Tibial nerve (tissue), 4 donors: ENCODE data around the gene CATSPERZ. TPM values are rescaled to one million over a fixed set of nuclear protein-coding genes. Genes with fewer than 3 reads are reported as not detected.
A peak's percentile ranks its signal among the peaks of the same experiment; 100 is the strongest.
"Not testable (repeated sequence)": the region's sequence is repeated elsewhere in the genome, so short reads cannot be mapped to it uniquely, and the experiment has no call there.

Experiments
- DNase-seq, 2 donors: peaks; one replicate each; pipeline ENCODE4 v3.0.0-alpha.2; 2019; ENCODE audit warnings: low spot score in 2 of 2
- H3K27ac ChIP-seq, 4 donors: fragments of 200-600 bp; sonication (generic) in 3 of 4; one replicate each; pipeline ENCODE4 v1.5.1; 2017 to 2019; ENCODE audit warnings: mild to moderate bottlenecking in 1 of 4
- H3K27me3 ChIP-seq, 2 donors: fragments of 200-600 bp; sonication (generic) in 1 of 2; one replicate each; pipeline versions ENCODE4 v1.5.1 to v1.6.0; 2017 to 2019
- H3K36me3 ChIP-seq, 3 donors: fragments of 200-600 bp; sonication (generic); one replicate each; pipeline ENCODE4 v1.5.1; 2018 to 2019
- H3K4me1 ChIP-seq, 4 donors: fragments of 200-600 bp; sonication (generic) in 3 of 4; one replicate each; pipeline ENCODE4 v1.5.1; 2017 to 2019
- H3K4me3 ChIP-seq, 4 donors: fragments of 200-600 bp; sonication (generic) in 3 of 4; one replicate each; pipeline ENCODE4 v1.5.1; 2017 to 2019; ENCODE audit warnings: mild to moderate bottlenecking in 1 of 4, moderate library complexity in 1 of 4
- H3K9me3 ChIP-seq, 4 donors: fragments of 200-600 bp; sonication (generic) in 3 of 4; one replicate each; pipeline ENCODE4 v1.5.1; 2017 to 2019
- CTCF ChIP-seq, 5 experiments: fragments of 200-600 bp in 3 of 5; fragments of 450-650 bp in 2 of 5; sonication (generic) in 3 of 5; IDR thresholded peaks; one replicate each; pipeline ENCODE4 v1.5.1; 2016 to 2019; ENCODE audit warnings: antibody characterized with exemption in 5 of 5, mild to moderate bottlenecking in 3 of 5, moderate library complexity in 2 of 5
- EP300 ChIP-seq, 2 donors: sonication (generic); formaldehyde crosslinking; IDR thresholded peaks; one replicate each; pipeline ENCODE4 v1.6.1; 2017; ENCODE audit warnings: antibody characterized with exemption in 2 of 2, mild to moderate bottlenecking in 1 of 2
- POLR2A ChIP-seq, 2 donors: fragments of 450-650 bp; IDR thresholded peaks; one replicate each; pipeline ENCODE4 v1.6.1; 2017; ENCODE audit warnings: antibody characterized with exemption in 2 of 2, mild to moderate bottlenecking in 2 of 2, moderate library complexity in 2 of 2
- WGBS, 2 donors: methylation state at CpG; one replicate each; pipeline ENCODE4 v1.1.5; 2018; 5-methylcytosine and 5-hydroxymethylcytosine counted together
- total RNA-seq, 4 donors: library from RNA; depleted of rRNA; stranded (reverse); fragments of >200 nt; gene quantifications; one replicate each; pipeline ENCODE4 v1.1.0, GENCODE V29; 2016

The CATSPERZ gene
- total RNA-seq, 4 donors from 2014 or later, result not detected

- peak overlapping the region; percentile 50 to 85 (median 72) for H3K4me3 ChIP-seq
- WGBS, 2 donors, result 26 to 39% methylated on average over 7 to 9 of the region's 9 CpGs
- H3K27me3 ChIP-seq, result peaks cover 0 to 24% of the 10 kb centered on the region in 2 donors
- H3K4me1 ChIP-seq, result peaks cover 0 to 26% (median 12%) of the 10 kb centered on the region in 4 donors
- TF ChIP-seq CTCF (IDR thresholded peaks at IDR 0.05) (no peak), POLR2A (IDR thresholded peaks at IDR 0.05) (no peak), EP300 (IDR thresholded peaks at IDR 0.05) (no peak)
- peak overlapping the region in 3 of 4 donors; percentile 79 to 92 (median 81) for H3K27ac ChIP-seq
- DNase-seq, result no peak
- H3K36me3 ChIP-seq, result peaks cover 0 to 10% (median 0%) of the 10 kb centered on the region in 3 donors
- H3K9me3 ChIP-seq, result no peaks in the 10 kb centered on the region
These were observed 6.4 kb downstream of the CATSPERZ start for GRCh38 chr11:64306563-64306875.

- Histone ChIP-seq H3K27ac (peak overlapping the region in 3 of 4 donors; percentile 79 to 92 (median 81)), H3K27me3 (peaks cover 0 to 19% of the 10 kb centered on the region in 2 donors), H3K4me3 (peak overlapping the region in 3 of 4 donors; percentile 50 to 85 (median 76)), H3K4me1 (peaks cover 0 to 26% (median 12%) of the 10 kb centered on the region in 4 donors), H3K36me3 (peaks cover 0 to 10% (median 0%) of the 10 kb centered on the region in 3 donors), H3K9me3 (no peaks in the 10 kb centered on the region)
- WGBS, 2 donors, result 67 to 85% methylated on average over 6 to 13 of the region's 15 CpGs
- DNase-seq, result no peak
- TF ChIP-seq POLR2A (IDR thresholded peaks at IDR 0.05) (no peak), CTCF (IDR thresholded peaks at IDR 0.05) (no peak), EP300 (IDR thresholded peaks at IDR 0.05) (no peak)
These were observed 6.9 kb downstream of the CATSPERZ start for GRCh38 chr11:64306876-64307622.

DNA sequence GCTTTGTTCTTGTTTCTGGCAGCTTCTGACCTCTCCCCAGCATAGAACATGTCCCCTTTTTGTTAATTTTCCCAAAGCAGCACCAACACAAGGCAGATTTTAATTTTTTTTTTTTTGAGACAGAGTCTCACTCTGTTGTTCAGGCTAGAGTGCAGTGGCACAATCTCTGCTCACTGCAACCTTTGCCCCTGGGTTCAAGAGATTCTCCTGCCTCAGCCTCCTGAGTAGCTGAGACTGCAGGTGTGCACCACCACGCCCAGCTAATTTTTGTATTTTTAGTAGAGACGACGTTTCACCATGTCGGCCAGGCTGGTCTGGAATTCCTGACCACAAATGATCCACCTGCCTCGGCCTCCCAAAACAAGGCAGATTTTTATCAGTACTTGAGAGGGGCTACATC, 7.6 kb downstream of the CATSPERZ start:
- not testable (repeated sequence) for H3K27ac ChIP-seq, H3K9me3 ChIP-seq, DNase-seq, H3K36me3 ChIP-seq, H3K4me3 ChIP-seq
- Histone ChIP-seq H3K27me3 (peaks cover 0 to 12% of the 10 kb centered on the region in 2 donors), H3K4me1 (peaks cover 0 to 26% (median 12%) of the 10 kb centered on the region in 4 donors)
- WGBS, 2 donors, result 90 to 96% methylated on average over 5 of the region's 5 CpGs

GRCh38 chr11:64312947-64313346, 12.8 kb downstream of the CATSPERZ start:
- DNase-seq, result no peak
- TF ChIP-seq EP300 (IDR thresholded peaks at IDR 0.05), result no peak
- TF ChIP-seq CTCF (IDR thresholded peaks at IDR 0.05), result no peak
- no peak for TF ChIP-seq POLR2A (IDR thresholded peaks at IDR 0.05)
- 87 to 89% methylated on average over 10 of the region's 10 CpGs for WGBS, 2 donors
- Histone ChIP-seq H3K36me3 (peaks cover 0 to 35% (median 8%) of the 10 kb centered on the region in 3 donors), H3K27me3 (no peaks in the 10 kb centered on the region), H3K4me1 (peaks cover 0 to 16% (median 6%) of the 10 kb centered on the region in 4 donors), H3K4me3 (no peak overlapping the region), H3K27ac (peak overlapping the region in 2 of 4 donors; percentile 50 to 56), H3K9me3 (no peaks in the 10 kb centered on the region)

DNA sequence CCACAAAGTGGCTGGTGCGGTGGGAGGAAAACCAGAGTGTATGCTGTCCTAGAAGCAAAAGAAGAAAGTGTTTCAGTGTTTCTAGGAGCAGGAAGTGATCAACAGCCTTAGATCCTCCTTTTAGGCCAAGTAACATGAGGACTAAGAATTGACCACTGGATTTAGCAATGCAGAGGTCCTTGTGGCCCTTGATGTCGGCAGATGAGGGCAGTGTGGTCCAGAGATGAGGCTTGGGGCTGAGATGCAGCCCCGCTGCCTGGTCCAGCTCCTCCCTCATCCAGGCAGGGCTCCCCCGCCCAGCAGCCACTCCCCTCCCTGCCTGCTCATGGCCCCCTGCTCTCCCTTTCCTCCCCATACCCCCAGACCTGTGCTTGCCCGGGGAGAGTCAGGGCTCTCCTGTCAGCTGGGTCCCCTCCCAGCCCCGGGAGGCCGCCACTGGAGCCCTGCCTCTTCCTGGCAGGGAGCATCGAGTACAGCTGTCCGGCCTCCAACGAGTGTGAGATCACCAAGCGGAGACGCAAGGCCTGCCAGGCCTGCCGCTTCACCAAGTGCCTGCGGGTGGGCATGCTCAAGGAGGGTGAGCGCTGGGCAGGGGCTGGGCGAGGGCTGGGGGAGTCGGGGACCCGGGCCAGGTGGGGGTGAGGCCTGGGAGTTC, 13.5 kb downstream of the CATSPERZ start:
- TF ChIP-seq POLR2A (IDR thresholded peaks at IDR 0.05), result no peak
- TF ChIP-seq EP300 (IDR thresholded peaks at IDR 0.05), result no peak
- no peak for TF ChIP-seq CTCF (IDR thresholded peaks at IDR 0.05)
- peaks cover 0 to 35% (median 8%) of the 10 kb centered on the region in 3 donors for H3K36me3 ChIP-seq
- H3K9me3 ChIP-seq, result no peaks in the 10 kb centered on the region
- peaks cover 0 to 17% (median 6%) of the 10 kb centered on the region in 4 donors for H3K4me1 ChIP-seq
- H3K4me3 ChIP-seq, result no peak overlapping the region
- H3K27me3 ChIP-seq, result no peaks in the 10 kb centered on the region
- 77 to 80% methylated on average over 18 of the region's 18 CpGs for WGBS, 2 donors
- DNase-seq, result no peak
- H3K27ac ChIP-seq, result peak overlapping the region in 3 of 4 donors; percentile 17 to 56 (median 50)
